Nephron progenitor cell (in vitro differentiated cells): ENCODE data around the gene SCN4A.
"Not testable (repeated sequence)": the region's sequence is repeated elsewhere in the genome, so short reads cannot be mapped to it uniquely, and the experiment has no call there.

Experiments
- DNase-seq: peaks from one replicate; pipeline ENCODE4 v3.0.0; 2021
- H3K27ac Mint-ChIP-seq: 2 replicates; pipeline ENCODE4 v1.8.0; 2021; ENCODE audit warnings: mild to moderate bottlenecking, moderate library complexity, mixed read lengths
- H3K27me3 Mint-ChIP-seq: 2 replicates; pipeline ENCODE4 v1.8.0; 2021; ENCODE audit warnings: mild to moderate bottlenecking, low read depth, mixed read lengths; ENCODE audit not compliant: poor library complexity
- H3K36me3 Mint-ChIP-seq: 2 replicates; pipeline ENCODE4 v1.8.0; 2021; ENCODE audit warnings: low read depth, mixed read lengths
- H3K4me1 Mint-ChIP-seq: 2 replicates; pipeline ENCODE4 v1.8.0; 2021; ENCODE audit warnings: mixed read lengths
- H3K4me3 Mint-ChIP-seq: 2 replicates; pipeline ENCODE4 v1.8.0; 2021; ENCODE audit warnings: mild to moderate bottlenecking, moderate library complexity, mixed read lengths
- H3K9me3 Mint-ChIP-seq: 2 replicates; pipeline ENCODE4 v1.8.0; 2021; ENCODE audit warnings: mild to moderate bottlenecking, moderate library complexity, mixed read lengths
- CTCF ChIP-seq: fragments of 200-600 bp; sonication (generic); IDR thresholded peaks from 2 replicates; pipeline ENCODE4 v1.5.0; 2021; ENCODE audit warnings: antibody characterized with exemption

The SCN4A gene

GRCh38 chr17:63972796-63973195 is at the start of gene SCN4A:
SCN4A (minus strand) TSS chr17:63972918; CDS start chr17:63972841, 77 bp downstream.
- no peaks in the 10 kb centered on the region for H3K36me3 Mint-ChIP-seq
- no peak within 1 kb of the TSS for H3K27ac Mint-ChIP-seq
- peaks cover 10% of the 10 kb centered on the region for H3K27me3 Mint-ChIP-seq

GRCh38 chr17:64020056-64020766 is 47.5 kb upstream of the SCN4A start, which contains the start of gene ICAM2:
ICAM2 (minus strand) TSS chr17:64020633; CDS start chr17:64006691, 13,942 bp downstream.
- no peaks in the 10 kb centered on the region for H3K36me3 Mint-ChIP-seq
- H3K4me3 Mint-ChIP-seq: peak within 1 kb of the TSS; percentile 43
- TF ChIP-seq CTCF: no peak
- no peak for DNase-seq
- peak within 1 kb of the TSS; percentile 48 for H3K27ac Mint-ChIP-seq
- peaks cover 28% of the 10 kb centered on the region for H3K4me1 Mint-ChIP-seq
- H3K9me3 Mint-ChIP-seq: no peaks in the 10 kb centered on the region
- H3K27me3 Mint-ChIP-seq: peaks cover 24% of the 10 kb centered on the region

More at GRCh38 chr17:63972796-63973195, at the start of gene SCN4A:
- no peak for DNase-seq
- Mint-ChIP-seq H3K9me3 (no peaks in the 10 kb centered on the region), H3K4me3 (no peak within 1 kb of the TSS), H3K4me1 (peaks cover 17% of the 10 kb centered on the region)
- TF ChIP-seq CTCF: no peak

GRCh38 chr17:64019551-64019961 is 46.8 kb upstream of the SCN4A start:
- H3K9me3 Mint-ChIP-seq: not testable (repeated sequence)
- peaks cover 28% of the 10 kb centered on the region for H3K4me1 Mint-ChIP-seq

GRCh38 chr17:64017381-64017980 is 44.8 kb upstream of the SCN4A start:
- H3K27me3 Mint-ChIP-seq: peaks cover 21% of the 10 kb centered on the region
- H3K27ac Mint-ChIP-seq: no peak overlapping the region
- no peaks in the 10 kb centered on the region for H3K36me3 Mint-ChIP-seq
- H3K9me3 Mint-ChIP-seq: no peaks in the 10 kb centered on the region
- H3K4me1 Mint-ChIP-seq: peaks cover 28% of the 10 kb centered on the region
- H3K4me3 Mint-ChIP-seq: no peak overlapping the region
- DNase-seq: no peak
- TF ChIP-seq CTCF: peak; percentile 38

More at GRCh38 chr17:64019551-64019961, 46.8 kb upstream of the SCN4A start:
- H3K36me3 Mint-ChIP-seq, H3K4me3 Mint-ChIP-seq, DNase-seq, H3K27ac Mint-ChIP-seq: not testable (repeated sequence)
- H3K27me3 Mint-ChIP-seq: peaks cover 27% of the 10 kb centered on the region

- Mint-ChIP-seq H3K4me3 (no peak overlapping the region), H3K27me3 (peaks cover 25% of the 10 kb centered on the region), H3K36me3 (no peaks in the 10 kb centered on the region), H3K9me3 (no peaks in the 10 kb centered on the region), H3K27ac (no peak overlapping the region), H3K4me1 (peaks cover 28% of the 10 kb centered on the region)
- DNase-seq: no peak
- no peak for TF ChIP-seq CTCF
Measured at GRCh38 chr17:64016974-64017373, 44.3 kb upstream of the SCN4A start.

GRCh38 chr17:64016231-64016784 is 43.6 kb upstream of the SCN4A start:
- DNase-seq: no peak
- no peak overlapping the region for H3K4me3 Mint-ChIP-seq
- no peak for TF ChIP-seq CTCF
- no peak overlapping the region for H3K27ac Mint-ChIP-seq
- peaks cover 31% of the 10 kb centered on the region for H3K27me3 Mint-ChIP-seq
- no peaks in the 10 kb centered on the region for H3K36me3 Mint-ChIP-seq
- H3K4me1 Mint-ChIP-seq: peaks cover 25% of the 10 kb centered on the region
- H3K9me3 Mint-ChIP-seq: no peaks in the 10 kb centered on the region
